NAMALWA (cell line): ENCODE results near the gene LAP3.
A peak's percentile ranks its signal among the peaks of the same experiment; 100 is the strongest.
"Not testable (repeated sequence)": the region's sequence is repeated elsewhere in the genome, so short reads cannot be mapped to it uniquely, and the experiment has no call there.

Source experiments
- DNase-seq: peaks from one replicate; pipeline ENCODE4 v3.0.0-alpha.2; 2015; ENCODE audit warnings: low spot score

LAP3 gene

GRCh38 chr4:17562157-17562556 is 14.8 kb upstream of the LAP3 start:
- DNase-seq, result no peak

- DNase-seq, result no peak
Observed at GRCh38 chr4:17565846-17566245, 11.2 kb upstream of the LAP3 start.

GRCh38 chr4:17567271-17567670 is 9.7 kb upstream of the LAP3 start:
- no peak for DNase-seq

- DNase-seq, result no peak
Observed at GRCh38 chr4:17574206-17574605, 2.8 kb upstream of the LAP3 start.

GRCh38 chr4:17575177-17575576 is 1.8 kb upstream of the LAP3 start:
- DNase-seq, result not testable (repeated sequence)

GRCh38 chr4:17577665-17578481 is 875 bp downstream of the LAP3 start:
- peak; percentile 44 for DNase-seq

GRCh38 chr4:17578482-17578891 is 1.5 kb downstream of the LAP3 start:
- peak; percentile 66 for DNase-seq

- DNase-seq, result no peak
Observed at GRCh38 chr4:17580969-17581368, 4.0 kb downstream of the LAP3 start.

- no peak for DNase-seq
Observed at GRCh38 chr4:17583276-17583675, 6.3 kb downstream of the LAP3 start.

GRCh38 chr4:17583941-17584340 is 6.9 kb downstream of the LAP3 start:
- no peak for DNase-seq

- no peak for DNase-seq
Observed at GRCh38 chr4:17584521-17585213, 7.7 kb downstream of the LAP3 start.

GRCh38 chr4:17587094-17587822 is 10.3 kb downstream of the LAP3 start:
- no peak for DNase-seq

- no peak for DNase-seq
Observed at GRCh38 chr4:17589355-17589754, 12.4 kb downstream of the LAP3 start.

GRCh38 chr4:17595471-17596005 is 18.5 kb downstream of the LAP3 start:
- DNase-seq, result peak; percentile 74

- no peak for DNase-seq
Observed at GRCh38 chr4:17597517-17597916, 20.5 kb downstream of the LAP3 start.

- DNase-seq, result no peak
Observed at GRCh38 chr4:17599826-17600225, 22.8 kb downstream of the LAP3 start.

- DNase-seq, result no peak
Observed at GRCh38 chr4:17605236-17605635, 28.2 kb downstream of the LAP3 start.

GRCh38 chr4:17613761-17614415 is 36.9 kb downstream of the LAP3 start:
- no peak for DNase-seq

- DNase-seq, result peak; percentile 98
Observed at GRCh38 chr4:17614416-17615299, 37.7 kb downstream of the LAP3 start, which contains the start of gene MED28. MED28 (plus strand) TSS chr4:17614641; CDS start chr4:17614655, 14 bp downstream.

GRCh38 chr4:17616283-17616682 is 39.3 kb downstream of the LAP3 start:
- no peak for DNase-seq

GRCh38 chr4:17618926-17619325 is 41.9 kb downstream of the LAP3 start:
- DNase-seq, result no peak
